CD14-positive monocyte (primary cell): Measurements from ENCODE around the gene LOXHD1. TPM values are rescaled to one million over a fixed set of nuclear protein-coding genes. Genes with fewer than 3 reads are reported as not detected.

Experiments
- DNase-seq, 3 donors: peaks; one replicate each; pipeline ENCODE4 v3.0.0-alpha.2; 2011 to 2022
- H2AFZ ChIP-seq: 2 replicates; pipeline ENCODE4 v1.6.0; 2012; ENCODE audit warnings: mild to moderate bottlenecking, low read depth, low read length, inconsistent platforms; ENCODE audit not compliant: insufficient read depth, poor library complexity, severe bottlenecking
- H3K27ac ChIP-seq, 2 donors: 1 replicate in 1 of 2; 2 replicates in 1 of 2; pipeline ENCODE4 v1.5.1; 2012 to 2013; ENCODE audit warnings: low read length in 2 of 2, control low read depth in 1 of 2, inconsistent platforms in 1 of 2, low read depth in 1 of 2, mild to moderate bottlenecking in 1 of 2
- H3K27me3 ChIP-seq, 2 donors: one replicate each; pipeline versions ENCODE4 v1.6.0 to v1.6.1; 2011 to 2013; ENCODE audit warnings: low read length in 2 of 2; ENCODE audit not compliant: control insufficient read depth in 2 of 2, insufficient read depth in 2 of 2
- H3K36me3 ChIP-seq, 2 donors: replicated peaks in 1 of 2; 1 replicate in 1 of 2; 2 replicates in 1 of 2; pipeline versions ENCODE4 v1.5.1 to v1.6.1; 2012 to 2013; ENCODE audit warnings: low read length in 2 of 2, control low read depth in 1 of 2, inconsistent platforms in 1 of 2, mild to moderate bottlenecking in 1 of 2; ENCODE audit not compliant: insufficient read depth in 2 of 2, control insufficient read depth in 1 of 2
- H3K4me1 ChIP-seq, 2 donors: 1 replicate in 1 of 2; 2 replicates in 1 of 2; pipeline versions ENCODE4 v1.5.1 to v1.6.1; 2012 to 2013; ENCODE audit warnings: low read length in 2 of 2, control low read depth in 1 of 2, inconsistent platforms in 1 of 2, mild to moderate bottlenecking in 1 of 2, moderate library complexity in 1 of 2; ENCODE audit not compliant: insufficient read depth in 2 of 2, control insufficient read depth in 1 of 2
- H3K4me2 ChIP-seq: replicated peaks from 2 replicates; pipeline ENCODE3; 2012; ENCODE audit warnings: low read length, moderate library complexity, mild to moderate bottlenecking; ENCODE audit not compliant: poor library complexity, severe bottlenecking; ENCODE audit errors: extremely low read depth
- H3K4me3 ChIP-seq, 3 experiments: fragments of 200-600 bp in 1 of 3; sonication (generic) in 1 of 3; replicated peaks in 1 of 3; 1 replicate in 2 of 3; 2 replicates in 1 of 3; pipeline ENCODE4 v1.5.1; 2011 to 2013; ENCODE audit warnings: low read length in 3 of 3, mild to moderate bottlenecking in 3 of 3, control low read depth in 2 of 3, low read depth in 2 of 3, inconsistent platforms in 1 of 3, moderate library complexity in 1 of 3
- H3K79me2 ChIP-seq: 2 replicates; pipeline ENCODE4 v1.6.0; 2012; ENCODE audit warnings: mild to moderate bottlenecking, control low read depth, inconsistent platforms, low read length, moderate library complexity; ENCODE audit not compliant: insufficient read depth
- H3K9ac ChIP-seq: 2 replicates; pipeline ENCODE4 v1.6.0; 2017; ENCODE audit warnings: low read length, mild to moderate bottlenecking; ENCODE audit not compliant: insufficient read depth, poor library complexity, severe bottlenecking
- H3K9me3 ChIP-seq, 2 donors: replicated peaks in 1 of 2; 1 replicate in 1 of 2; 2 replicates in 1 of 2; pipeline versions ENCODE4 v1.5.1 to v1.6.1; 2012 to 2013; ENCODE audit warnings: low read length in 2 of 2, control low read depth in 1 of 2; ENCODE audit not compliant: control insufficient read depth in 1 of 2, insufficient read depth in 1 of 2
- H4K20me1 ChIP-seq: 2 replicates; pipeline ENCODE4 v1.6.0; 2012; ENCODE audit warnings: mild to moderate bottlenecking, low read length, control low read depth, moderate library complexity; ENCODE audit not compliant: insufficient read depth
- H3K27ac Mint-ChIP-seq, 7 donors: one replicate each; pipeline ENCODE4 v1.8.0; 2020; ENCODE audit warnings: mild to moderate bottlenecking in 7 of 7, mixed read lengths in 7 of 7, moderate library complexity in 6 of 7, inconsistent platforms in 2 of 7
- H3K27me3 Mint-ChIP-seq, 3 donors: one replicate each; pipeline ENCODE4 v1.8.0; 2021 to 2022; ENCODE audit warnings: low read depth in 3 of 3, mild to moderate bottlenecking in 3 of 3, mixed read lengths in 3 of 3, moderate library complexity in 3 of 3, inconsistent platforms in 1 of 3
- H3K36me3 Mint-ChIP-seq, 2 donors: one replicate each; pipeline ENCODE4 v1.8.0; 2020; ENCODE audit warnings: mixed read lengths in 2 of 2, inconsistent platforms in 1 of 2, mild to moderate bottlenecking in 1 of 2
- H3K4me1 Mint-ChIP-seq: one replicate; pipeline ENCODE4 v1.8.0; 2020; ENCODE audit warnings: mild to moderate bottlenecking, mixed read lengths
- H3K4me3 Mint-ChIP-seq, 2 donors: one replicate each; pipeline ENCODE4 v1.8.0; 2020; ENCODE audit warnings: mild to moderate bottlenecking in 2 of 2, mixed read lengths in 2 of 2, moderate library complexity in 1 of 2
- H3K9me3 Mint-ChIP-seq, 7 donors: one replicate each; pipeline ENCODE4 v1.8.0; 2020 to 2022; ENCODE audit warnings: mixed read lengths in 7 of 7, mild to moderate bottlenecking in 6 of 7, moderate library complexity in 6 of 7, inconsistent platforms in 2 of 7
- WGBS: methylation state at CpG from one replicate; pipeline ENCODE4 v1.1.5; 2013; ENCODE audit warnings: missing lambda C conversion rate; ENCODE audit not compliant: insufficient coverage; 5-methylcytosine and 5-hydroxymethylcytosine counted together
- intact Hi-C, 2 donors: fragments of 100-400 bp; cut with micrococcal nuclease; formaldehyde crosslinking; loops; one replicate each; pipeline versions ENCODE4 v1.15.0 to v1.15.1; 2023
- polyA plus RNA-seq, 3 donors: library from polyadenylated mRNA; depleted of rRNA in 1 of 3; unstranded in 2 of 3; stranded (reverse) in 1 of 3; fragments of 300-500 nt in 2 of 3; fragments of >200 nt in 1 of 3; fragmentation: Illumina TruSeq in 2 of 3; gene quantifications; 1 replicate in 2 of 3; 2 replicates in 1 of 3; pipeline ENCODE4 v1.2.3, GENCODE V29; 2012 to 2021
- TF ChIP-seq, protein P1 (sequence below): fragments of 200-600 bp; IDR thresholded peaks from one replicate; pipeline ENCODE4 v1.8.0; 2022; ENCODE audit warnings: antibody characterized with exemption, mild to moderate bottlenecking

Gene LOXHD1
- polyA plus RNA-seq, 3 donors, result 0.33 to 10.9 (median 0.61) TPM

DNA sequence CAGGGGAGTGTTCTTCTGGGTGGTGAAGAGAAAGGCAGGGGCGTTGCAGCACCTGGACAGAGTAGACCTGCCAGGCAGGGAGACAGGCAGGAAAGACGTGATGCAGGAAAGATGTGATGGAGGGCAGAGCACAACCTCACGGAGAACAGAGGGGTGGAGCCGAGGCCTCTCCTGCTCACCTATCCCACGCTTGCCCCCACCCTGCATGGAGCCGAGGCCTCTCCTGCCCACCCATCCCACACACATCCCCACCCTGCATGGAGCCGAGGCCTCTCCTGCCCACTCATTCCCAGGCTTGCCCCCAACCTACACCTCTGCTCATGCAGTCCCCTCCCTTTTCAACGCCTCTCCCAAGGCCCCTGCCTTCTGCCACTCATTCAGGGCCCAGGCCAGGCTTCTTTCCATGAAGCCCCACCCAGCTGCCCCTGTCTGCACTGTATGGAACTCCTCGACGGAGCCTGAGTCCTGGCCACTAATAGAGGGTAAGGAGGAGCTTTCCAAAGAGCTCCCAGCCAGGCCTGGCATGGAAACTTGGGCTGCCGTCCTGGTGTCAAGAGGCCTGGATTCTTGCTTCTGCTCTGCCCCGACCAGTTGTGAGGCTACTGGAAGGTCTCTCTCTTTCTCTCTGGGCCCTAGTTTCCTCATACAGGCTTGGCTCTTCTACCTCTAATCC lies 32.0 kb upstream of the LOXHD1 start:
- Mint-ChIP-seq H3K27me3 (peaks cover 2 to 3% (median 3%) of the 10 kb centered on the region in 3 donors), H3K4me3 (no peak overlapping the region), H3K36me3 (no peaks in the 10 kb centered on the region), H3K27ac (no peak overlapping the region), H3K9me3 (no peaks in the 10 kb centered on the region), H3K4me1 (no peaks in the 10 kb centered on the region)
- H3K4me1 ChIP-seq, result no peaks in the 10 kb centered on the region
- H2AFZ ChIP-seq, result no peak overlapping the region
- TF ChIP-seq, protein P1, sequence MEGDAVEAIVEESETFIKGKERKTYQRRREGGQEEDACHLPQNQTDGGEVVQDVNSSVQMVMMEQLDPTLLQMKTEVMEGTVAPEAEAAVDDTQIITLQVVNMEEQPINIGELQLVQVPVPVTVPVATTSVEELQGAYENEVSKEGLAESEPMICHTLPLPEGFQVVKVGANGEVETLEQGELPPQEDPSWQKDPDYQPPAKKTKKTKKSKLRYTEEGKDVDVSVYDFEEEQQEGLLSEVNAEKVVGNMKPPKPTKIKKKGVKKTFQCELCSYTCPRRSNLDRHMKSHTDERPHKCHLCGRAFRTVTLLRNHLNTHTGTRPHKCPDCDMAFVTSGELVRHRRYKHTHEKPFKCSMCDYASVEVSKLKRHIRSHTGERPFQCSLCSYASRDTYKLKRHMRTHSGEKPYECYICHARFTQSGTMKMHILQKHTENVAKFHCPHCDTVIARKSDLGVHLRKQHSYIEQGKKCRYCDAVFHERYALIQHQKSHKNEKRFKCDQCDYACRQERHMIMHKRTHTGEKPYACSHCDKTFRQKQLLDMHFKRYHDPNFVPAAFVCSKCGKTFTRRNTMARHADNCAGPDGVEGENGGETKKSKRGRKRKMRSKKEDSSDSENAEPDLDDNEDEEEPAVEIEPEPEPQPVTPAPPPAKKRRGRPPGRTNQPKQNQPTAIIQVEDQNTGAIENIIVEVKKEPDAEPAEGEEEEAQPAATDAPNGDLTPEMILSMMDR, result no peak
- DNase-seq, result no peak
- H4K20me1 ChIP-seq, result no peaks in the 10 kb centered on the region
- H3K27ac ChIP-seq, result no peak overlapping the region
- H3K4me3 ChIP-seq, result no peak overlapping the region
- 91% methylated on average over 10 of the region's 12 CpGs for WGBS
- no peaks in the 10 kb centered on the region for H3K27me3 ChIP-seq
- H3K79me2 ChIP-seq, result no peaks in the 10 kb centered on the region
- no peaks in the 10 kb centered on the region for H3K9me3 ChIP-seq
- H3K4me2 ChIP-seq, result no peak overlapping the region
- H3K36me3 ChIP-seq, result no peaks in the 10 kb centered on the region
- no peak overlapping the region for H3K9ac ChIP-seq
- intact Hi-C loops, result no loop called here

DNA sequence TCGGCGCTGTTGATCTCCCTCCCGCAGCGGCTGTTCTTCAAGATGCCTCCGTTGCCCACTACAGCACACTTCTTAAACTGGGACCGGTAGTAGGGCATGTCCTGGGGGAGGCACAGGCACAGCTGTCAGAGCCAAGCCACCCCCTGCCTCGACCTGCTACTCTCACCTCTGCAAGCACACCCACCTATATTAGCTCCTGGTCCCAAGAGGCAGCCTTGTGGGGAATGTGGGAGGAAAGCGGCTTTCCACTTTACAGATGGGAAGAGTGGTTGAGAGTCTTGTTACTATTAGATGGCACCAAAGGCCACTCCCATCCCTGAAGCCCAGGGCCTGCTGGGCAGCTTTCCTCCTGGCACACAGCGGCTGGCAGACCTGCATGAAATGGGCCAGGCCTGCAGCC lies 29.2 kb upstream of the LOXHD1 start:
- WGBS, result 100% methylated on average over 3 of the region's 9 CpGs
- Mint-ChIP-seq H3K27ac (no peak overlapping the region), H3K36me3 (no peaks in the 10 kb centered on the region), H3K27me3 (peaks cover 0 to 2% (median 1%) of the 10 kb centered on the region in 3 donors), H3K4me3 (no peak overlapping the region), H3K4me1 (no peaks in the 10 kb centered on the region), H3K9me3 (no peaks in the 10 kb centered on the region)
- no peak overlapping the region for H3K4me3 ChIP-seq
- no peaks in the 10 kb centered on the region for H3K27me3 ChIP-seq
- no peaks in the 10 kb centered on the region for H3K9me3 ChIP-seq
- TF ChIP-seq, protein P1, result no peak
- no peaks in the 10 kb centered on the region for H3K4me1 ChIP-seq
- no peaks in the 10 kb centered on the region for H3K36me3 ChIP-seq
- no peak for DNase-seq
- H3K27ac ChIP-seq, result no peak overlapping the region
- H3K4me2 ChIP-seq, result no peak overlapping the region
- intact Hi-C loops, result no loop called here
- no peaks in the 10 kb centered on the region for H3K79me2 ChIP-seq
- H4K20me1 ChIP-seq, result no peaks in the 10 kb centered on the region
- no peak overlapping the region for H3K9ac ChIP-seq
- no peak overlapping the region for H2AFZ ChIP-seq
